ENCODE measurements around the gene RASD2. TPM values are rescaled to one million over a fixed set of nuclear protein-coding genes. Genes with fewer than 3 reads are reported as not detected.
A peak's percentile ranks its signal among the peaks of the same experiment; 100 is the strongest.

Gene RASD2
- total RNA-seq, 4 donors from 2014 or later = 4.7 to 45.9 (median 16.0) TPM

DNA sequence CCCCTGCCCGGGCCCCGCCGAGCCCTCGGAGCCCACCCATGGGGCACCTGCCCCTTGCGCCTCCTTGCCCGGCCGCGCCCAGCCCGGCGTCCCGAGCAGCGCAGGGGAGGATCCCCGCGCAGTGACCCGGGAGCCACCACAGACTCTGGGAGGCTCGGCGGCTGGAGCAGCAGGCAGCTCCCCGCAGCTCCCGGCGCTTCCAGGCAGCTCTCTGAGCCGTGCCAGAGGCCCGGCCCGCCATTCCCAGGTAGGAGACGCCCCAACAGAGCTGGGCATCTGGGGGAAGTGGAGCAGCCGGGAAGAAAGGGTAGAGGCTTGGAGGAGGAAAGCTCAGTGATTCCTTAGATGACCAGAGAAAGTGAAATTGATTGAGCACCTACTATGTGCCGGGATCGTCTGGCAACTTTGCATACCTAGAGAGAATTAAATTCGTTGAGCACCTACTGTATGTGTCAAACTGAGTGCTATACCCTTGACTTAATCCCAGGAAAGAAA, 670 bp downstream of the RASD2 start:
- H3K27ac ChIP-seq = peak overlapping the region; percentile 78 to 91 (median 89)
- 8% methylated on average over 10 of the region's 28 CpGs; no CpG with 5 or more reads in 1 of the 2 donors for WGBS, 2 donors (ENCODE audit: low coverage in 1 of 2)
- no peaks in the 10 kb centered on the region for H3K36me3 ChIP-seq
- ATAC-seq = no peak
- peak overlapping the region; percentile 75 to 85 for H3K4me3 ChIP-seq
- peaks cover 10% of the 10 kb centered on the region for H3K27me3 ChIP-seq
- TF ChIP-seq POLR2AphosphoS5 (IDR thresholded peaks at IDR 0.05) = no peak
- no peak for TF ChIP-seq POLR2A (IDR thresholded peaks at IDR 0.05)
- TF ChIP-seq, protein P1, sequence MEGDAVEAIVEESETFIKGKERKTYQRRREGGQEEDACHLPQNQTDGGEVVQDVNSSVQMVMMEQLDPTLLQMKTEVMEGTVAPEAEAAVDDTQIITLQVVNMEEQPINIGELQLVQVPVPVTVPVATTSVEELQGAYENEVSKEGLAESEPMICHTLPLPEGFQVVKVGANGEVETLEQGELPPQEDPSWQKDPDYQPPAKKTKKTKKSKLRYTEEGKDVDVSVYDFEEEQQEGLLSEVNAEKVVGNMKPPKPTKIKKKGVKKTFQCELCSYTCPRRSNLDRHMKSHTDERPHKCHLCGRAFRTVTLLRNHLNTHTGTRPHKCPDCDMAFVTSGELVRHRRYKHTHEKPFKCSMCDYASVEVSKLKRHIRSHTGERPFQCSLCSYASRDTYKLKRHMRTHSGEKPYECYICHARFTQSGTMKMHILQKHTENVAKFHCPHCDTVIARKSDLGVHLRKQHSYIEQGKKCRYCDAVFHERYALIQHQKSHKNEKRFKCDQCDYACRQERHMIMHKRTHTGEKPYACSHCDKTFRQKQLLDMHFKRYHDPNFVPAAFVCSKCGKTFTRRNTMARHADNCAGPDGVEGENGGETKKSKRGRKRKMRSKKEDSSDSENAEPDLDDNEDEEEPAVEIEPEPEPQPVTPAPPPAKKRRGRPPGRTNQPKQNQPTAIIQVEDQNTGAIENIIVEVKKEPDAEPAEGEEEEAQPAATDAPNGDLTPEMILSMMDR (IDR thresholded peaks at IDR 0.05) = no peak
- no peak for TF ChIP-seq EP300 (IDR thresholded peaks at IDR 0.05)
- H3K9me3 ChIP-seq = no peaks in the 10 kb centered on the region
- peaks cover 0 to 89% (median 13%) of the 10 kb centered on the region in 3 donors for H3K4me1 ChIP-seq

DNA sequence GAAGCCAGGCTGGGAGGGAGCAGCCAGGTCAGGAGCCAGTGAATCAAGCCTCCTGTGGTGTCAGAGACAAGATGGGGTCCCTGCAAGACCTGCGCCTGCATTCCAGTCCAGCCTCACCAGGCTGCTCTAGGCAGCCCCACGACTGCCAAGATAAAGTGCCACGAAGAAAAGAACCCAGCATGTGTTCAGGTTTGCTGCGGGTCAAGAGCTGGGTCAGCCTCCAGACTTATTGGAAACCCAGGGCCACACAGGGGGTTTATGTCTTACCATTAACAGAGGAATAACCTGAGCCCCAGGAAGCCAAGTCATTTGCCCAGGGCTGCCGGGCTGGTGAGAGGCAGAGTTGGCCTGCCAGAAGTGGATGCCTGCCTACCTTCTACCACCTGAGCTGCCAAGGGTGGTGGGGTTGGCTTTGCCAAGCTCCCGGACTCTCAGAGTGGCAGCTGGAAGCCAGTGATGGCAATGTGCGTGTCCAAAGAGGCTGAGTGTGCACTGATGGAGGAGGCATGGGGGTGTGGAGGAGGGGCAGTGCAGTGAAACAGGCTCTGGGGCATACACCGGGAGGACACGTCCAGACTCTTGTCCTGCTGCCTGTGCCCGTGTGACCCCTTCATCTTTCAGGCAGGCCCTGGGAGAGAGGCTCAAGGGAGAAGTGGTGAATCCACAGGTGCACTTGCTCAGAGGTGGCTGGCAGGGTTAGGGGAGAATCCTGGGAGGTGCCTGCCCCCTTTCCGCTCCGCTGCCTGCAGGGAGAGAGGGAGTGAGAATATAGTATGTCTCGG, 1.7 kb downstream of the RASD2 start:
- H3K27ac ChIP-seq = peak overlapping the region; percentile 78 to 91 (median 89)
- H3K4me3 ChIP-seq = peak overlapping the region; percentile 75 to 85
- peaks cover 10% of the 10 kb centered on the region for H3K27me3 ChIP-seq
- no peaks in the 10 kb centered on the region for H3K9me3 ChIP-seq
- ATAC-seq = no peak
- peaks cover 0 to 10% of the 10 kb centered on the region in 2 donors for H3K36me3 ChIP-seq
- H3K4me1 ChIP-seq = peaks cover 0 to 79% (median 13%) of the 10 kb centered on the region in 3 donors
- TF ChIP-seq EP300 (IDR thresholded peaks at IDR 0.05) = no peak
- TF ChIP-seq, protein P1 (IDR thresholded peaks at IDR 0.05) = no peak
- no peak for TF ChIP-seq POLR2A (IDR thresholded peaks at IDR 0.05)
- TF ChIP-seq POLR2AphosphoS5 (IDR thresholded peaks at IDR 0.05) = no peak
- WGBS, 2 donors (ENCODE audit: low coverage in 1 of 2) = 54 to 58% methylated on average over 2 to 8 of the region's 13 CpGs

- Histone ChIP-seq H3K27ac (peak overlapping the region; percentile 6 to 91 (median 89)), H3K27me3 (peaks cover 10% of the 10 kb centered on the region)
- WGBS, 2 donors (ENCODE audit: low coverage in 1 of 2) = 32 to 60% methylated on average over 3 of the region's 6 CpGs
These were observed 2.4 kb downstream of the RASD2 start for GRCh38 chr22:35542939-35543516.

GRCh38 chr22:35543702-35544101, 3.1 kb downstream of the RASD2 start:
- peak overlapping the region in 3 of 4 donors; percentile 88 to 91 (median 90) for H3K27ac ChIP-seq
- H3K27me3 ChIP-seq = peaks cover 10% of the 10 kb centered on the region
- H3K4me3 ChIP-seq = peak overlapping the region in 1 of 2 donors; percentile 85
- H3K36me3 ChIP-seq = peaks cover 0 to 24% of the 10 kb centered on the region in 2 donors
- TF ChIP-seq POLR2AphosphoS5 (IDR thresholded peaks at IDR 0.05) (no peak), POLR2A (IDR thresholded peaks at IDR 0.05) (no peak)
- TF ChIP-seq, protein P1 (IDR thresholded peaks at IDR 0.05) = no peak
- ATAC-seq = no peak
- H3K9me3 ChIP-seq = no peaks in the 10 kb centered on the region
- H3K4me1 ChIP-seq = peaks cover 0 to 80% (median 13%) of the 10 kb centered on the region in 3 donors
- WGBS, 2 donors (ENCODE audit: low coverage in 1 of 2) = 22 to 26% methylated on average over 3 of the region's 3 CpGs

More at GRCh38 chr22:35542939-35543516, 2.4 kb downstream of the RASD2 start:
- TF ChIP-seq EP300 (IDR thresholded peaks at IDR 0.05) (no peak), POLR2A (IDR thresholded peaks at IDR 0.05) (no peak), POLR2AphosphoS5 (IDR thresholded peaks at IDR 0.05) (no peak)
- TF ChIP-seq, protein P1 (IDR thresholded peaks at IDR 0.05) = no peak
- peak overlapping the region; percentile 75 to 85 for H3K4me3 ChIP-seq
- H3K4me1 ChIP-seq = peaks cover 0 to 77% (median 13%) of the 10 kb centered on the region in 3 donors
- H3K36me3 ChIP-seq = peaks cover 0 to 17% of the 10 kb centered on the region in 2 donors
- ATAC-seq = no peak
- no peaks in the 10 kb centered on the region for H3K9me3 ChIP-seq
